ENCODE results near the gene SCLY.

- TF ChIP-seq ZFP30 (CRISPR knock-in tag; IDR thresholded peaks at IDR 0.05) (no peak), PATZ1 (CRISPR knock-in tag; IDR thresholded peaks at IDR 0.05; ENCODE audit: borderline replicate concordance) (no peak), TOX (CRISPR knock-in tag; IDR thresholded peaks at IDR 0.05; ENCODE audit: borderline replicate concordance) (no peak), CSRNP3 (CRISPR knock-in tag; IDR thresholded peaks at IDR 0.05) (no peak)
Observed at GRCh38 chr2:238130696-238131628, 70.2 kb downstream of the SCLY start.

Measured in SK-N-SH treated with all-trans-retinoic acid at 6 μM for 48 hours (cell line).